ENCODE measurements around the gene C5orf52.
"Not testable (repeated sequence)": the region's sequence is repeated elsewhere in the genome, so short reads cannot be mapped to it uniquely, and the experiment has no call there.

C5orf52 gene

GRCh38 chr5:157719245-157719644 lies 47.9 kb downstream of the C5orf52 start:
- Mint-ChIP-seq H3K27ac (no peak overlapping the region), H3K36me3 (ENCODE audit: low read depth) (no peaks in the 10 kb centered on the region), H3K27me3 (no peaks in the 10 kb centered on the region), H3K4me3 (no peak overlapping the region), H3K9me3 (no peaks in the 10 kb centered on the region), H3K4me1 (ENCODE audit: low read depth) (peaks cover 5% of the 10 kb centered on the region)
- intact Hi-C loops (cut with micrococcal nuclease), result loop anchor here (5.0 to 10.0 kb wide), 3 partner anchors 204 to 392 kb away; no protein-coding TSS in a partner anchor

DNA sequence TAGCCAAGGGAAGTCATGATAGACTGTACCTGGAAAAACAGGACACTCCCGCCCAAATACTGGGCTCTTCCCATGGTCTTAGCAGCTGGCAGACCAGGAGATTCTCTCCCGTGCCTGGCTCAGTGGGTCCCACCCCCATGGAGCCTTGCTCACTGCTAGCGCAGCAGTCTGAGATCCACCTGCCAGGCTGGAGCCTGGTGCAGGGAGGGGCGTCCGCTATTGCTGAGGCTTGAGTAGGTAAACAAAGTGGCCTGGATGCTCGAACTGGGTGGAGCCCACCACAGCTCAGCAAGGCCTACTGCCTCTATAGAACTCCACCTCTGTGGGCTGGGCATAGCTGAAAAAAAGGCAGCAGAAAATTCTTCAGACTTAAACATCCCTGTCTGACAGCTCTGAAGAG lies 49.8 kb downstream of the C5orf52 start:
- no peaks in the 10 kb centered on the region for H3K36me3 Mint-ChIP-seq (ENCODE audit: low read depth)
- intact Hi-C loops (cut with micrococcal nuclease), result no loop called here
- no peaks in the 10 kb centered on the region for H3K27me3 Mint-ChIP-seq
- H3K4me3 Mint-ChIP-seq, result no peak overlapping the region
- H3K9me3 Mint-ChIP-seq, result no peaks in the 10 kb centered on the region
- peaks cover 11% of the 10 kb centered on the region for H3K4me1 Mint-ChIP-seq (ENCODE audit: low read depth)
- no peak overlapping the region for H3K27ac Mint-ChIP-seq

DNA sequence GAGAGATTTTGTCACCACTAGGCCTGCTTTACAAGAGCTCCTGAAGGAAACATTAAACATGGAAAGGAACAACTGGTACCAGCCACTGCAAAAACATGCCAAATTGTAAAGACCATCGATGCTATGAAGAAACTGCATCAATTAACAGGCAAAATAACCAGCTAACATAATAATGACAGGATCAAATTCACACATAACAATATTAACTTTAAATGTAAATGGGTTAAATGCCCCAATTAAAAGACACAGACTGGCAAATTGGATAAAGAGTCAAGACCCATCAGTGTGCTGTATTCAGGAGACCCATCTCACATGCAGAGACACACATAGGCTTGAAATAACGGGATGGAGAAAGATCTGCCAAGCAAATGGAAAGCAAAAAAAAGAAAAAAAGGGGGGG lies 51.6 kb downstream of the C5orf52 start:
- H3K36me3 Mint-ChIP-seq (ENCODE audit: low read depth); H3K4me3 Mint-ChIP-seq; intact Hi-C loops (cut with micrococcal nuclease); H3K9me3 Mint-ChIP-seq; H3K27ac Mint-ChIP-seq; H3K27me3 Mint-ChIP-seq: not testable (repeated sequence)
- peaks cover 11% of the 10 kb centered on the region for H3K4me1 Mint-ChIP-seq (ENCODE audit: low read depth)

GRCh38 chr5:157726607-157727006 lies 55.3 kb downstream of the C5orf52 start:
- H3K27me3 Mint-ChIP-seq; H3K36me3 Mint-ChIP-seq (ENCODE audit: low read depth); intact Hi-C loops (cut with micrococcal nuclease); H3K9me3 Mint-ChIP-seq; H3K4me3 Mint-ChIP-seq; H3K27ac Mint-ChIP-seq: not testable (repeated sequence)
- peaks cover 16% of the 10 kb centered on the region for H3K4me1 Mint-ChIP-seq (ENCODE audit: low read depth)

DNA sequence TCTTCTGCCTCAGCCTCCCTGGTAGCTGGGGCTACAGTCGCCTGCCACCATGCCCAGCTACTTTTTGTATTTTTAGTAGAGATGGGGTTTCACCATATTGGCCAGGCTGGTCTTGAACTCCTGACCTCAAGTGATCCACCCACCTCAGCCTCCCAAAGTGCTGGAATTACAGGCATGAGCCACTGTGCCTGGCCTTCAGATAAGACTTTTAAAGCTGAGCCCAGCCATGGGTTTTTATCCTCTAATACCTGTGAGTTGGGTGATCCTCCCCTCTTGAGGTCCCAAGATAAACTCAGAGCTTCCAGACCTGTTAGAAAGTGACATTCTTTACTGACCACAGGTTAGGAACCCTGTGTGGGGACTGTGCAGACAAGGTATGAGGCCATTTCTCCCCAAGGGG lies 56.5 kb downstream of the C5orf52 start:
- peaks cover 18% of the 10 kb centered on the region for H3K36me3 Mint-ChIP-seq (ENCODE audit: low read depth)
- H3K4me1 Mint-ChIP-seq (ENCODE audit: low read depth), result peaks cover 27% of the 10 kb centered on the region
- intact Hi-C loops (cut with micrococcal nuclease), result not testable (repeated sequence)

More for the DNA sequence above, 56.5 kb downstream of the C5orf52 start:
- H3K27me3 Mint-ChIP-seq, H3K4me3 Mint-ChIP-seq, H3K9me3 Mint-ChIP-seq, H3K27ac Mint-ChIP-seq: not testable (repeated sequence)

Data from dendritic cell treated with granulocyte-macrophage colony-stimulating factor and Interleukin-4, amounts not matched to agents 40 ng/mL and 50 ng/mL, for 4 days (primary cell).